Left ventricle myocardium inferior (tissue), 1 donor: ENCODE data around the gene COL8A1. TPM values are rescaled to one million over a fixed set of nuclear protein-coding genes. Genes with fewer than 3 reads are reported as not detected.
"Not testable (repeated sequence)": the region's sequence is repeated elsewhere in the genome, so short reads cannot be mapped to it uniquely, and the experiment has no call there.

ENCODE experiments used
- DNase-seq: peaks from one replicate; pipeline ENCODE4 v3.0.0-alpha.2; 2020
- H3K27ac ChIP-seq: fragments of 200-600 bp; replicated peaks from 2 replicates; pipeline ENCODE4 v1.8.0; 2021
- H3K27me3 ChIP-seq: fragments of 200-600 bp; 2 replicates; pipeline ENCODE4 v1.8.0; 2021; ENCODE audit warnings: low read depth
- H3K36me3 ChIP-seq: fragments of 200-600 bp; 2 replicates; pipeline ENCODE4 v1.8.0; 2021
- H3K4me1 ChIP-seq: fragments of 200-600 bp; 2 replicates; pipeline ENCODE4 v1.8.0; 2021
- H3K4me3 ChIP-seq: fragments of 200-600 bp; 2 replicates; pipeline ENCODE4 v1.8.0; 2021; ENCODE audit warnings: mild to moderate bottlenecking, moderate library complexity
- H3K9me3 ChIP-seq: fragments of 200-600 bp; replicated peaks from 2 replicates; pipeline ENCODE4 v1.8.0; 2021
- CTCF ChIP-seq: fragments of 200-600 bp; IDR thresholded peaks from 2 replicates; pipeline ENCODE4 v1.8.0; 2021; ENCODE audit warnings: antibody characterized with exemption, mild to moderate bottlenecking, borderline replicate concordance
- intact Hi-C: fragments of 100-400 bp; cut with micrococcal nuclease; formaldehyde crosslinking; loops from one replicate; pipeline ENCODE4 v1.11.0; 2022
- long read RNA-seq: library from polyadenylated mRNA; unstranded; transcript quantifications from one replicate; pipeline ENCODE4 v2.0.0, GENCODE V29; 2021
- total RNA-seq: library from RNA; stranded (reverse); fragmentation: NEBNext Ultra II Directional; extraction: Animal tissue kit (Norgen Biotek cat#: 25700); gene quantifications from one replicate; pipeline ENCODE4 v1.2.1, GENCODE V29; 2021
- donor health status: DM: no; HTN: yes; CAD: no; lungs with severe emphysema.

COL8A1 gene
- 16.4 TPM for total RNA-seq
- long read RNA-seq, full-length matches to known transcripts: 25 of 36 reads
- long read RNA-seq, partial matches to known transcripts: 0 of 36 reads
- long read RNA-seq, other reads (novel, unspliced or antisense): 11 of 36 reads

GRCh38 chr3:99638167-99638948, at the start of gene COL8A1:
TSS of gene COL8A1 (plus strand) at chr3:99638594. CDS start at chr3:99790683, 152,089 bp downstream.
- H3K27ac ChIP-seq: peak within 1 kb of the TSS; percentile 86
- peaks cover 25% of the 10 kb centered on the region for H3K4me1 ChIP-seq
- H3K9me3 ChIP-seq: no peaks in the 10 kb centered on the region
- intact Hi-C loops: no loop called here
- DNase-seq: peak; percentile 67
- H3K36me3 ChIP-seq: no peaks in the 10 kb centered on the region
- H3K27me3 ChIP-seq: peaks cover 56% of the 10 kb centered on the region
- H3K4me3 ChIP-seq: peak within 1 kb of the TSS; percentile 70
- TF ChIP-seq CTCF: no peak

- intact Hi-C loops, H3K4me3 ChIP-seq: not testable (repeated sequence)
Observed at GRCh38 chr3:99589168-99589567, 49.2 kb upstream of the COL8A1 start.

GRCh38 chr3:99599894-99600293, 38.5 kb upstream of the COL8A1 start:
- H3K4me3 ChIP-seq: no peak overlapping the region
- no peak for DNase-seq
- no peaks in the 10 kb centered on the region for H3K36me3 ChIP-seq
- H3K9me3 ChIP-seq: no peaks in the 10 kb centered on the region
- H3K27me3 ChIP-seq: no peaks in the 10 kb centered on the region
- H3K27ac ChIP-seq: no peak overlapping the region
- no peak for TF ChIP-seq CTCF
- intact Hi-C loops: no loop called here
- H3K4me1 ChIP-seq: no peaks in the 10 kb centered on the region

More at GRCh38 chr3:99589168-99589567, 49.2 kb upstream of the COL8A1 start:
- not testable (repeated sequence) for H3K4me1 ChIP-seq, H3K27ac ChIP-seq, H3K27me3 ChIP-seq, H3K9me3 ChIP-seq, DNase-seq, H3K36me3 ChIP-seq

DNA sequence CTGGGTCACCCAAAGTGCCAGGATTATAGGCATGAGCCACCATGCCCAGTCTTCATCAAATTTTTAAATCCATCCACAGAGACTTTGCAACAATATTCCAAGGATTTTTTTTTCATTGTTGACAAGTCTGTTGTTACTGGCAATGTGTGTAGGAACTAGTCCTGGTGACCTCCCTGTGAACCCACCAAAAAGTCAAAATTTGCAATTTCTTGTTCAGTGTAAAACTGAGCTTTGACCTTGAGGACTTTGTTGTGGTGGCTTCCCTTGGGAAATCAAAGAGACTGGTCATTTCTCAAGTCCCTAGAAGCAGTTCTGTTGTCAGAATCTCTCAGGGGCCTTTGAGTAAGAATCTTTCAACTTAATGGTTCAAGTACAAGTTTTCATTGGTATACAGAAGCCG, 36.9 kb upstream of the COL8A1 start:
- Histone ChIP-seq H3K4me1 (no peaks in the 10 kb centered on the region), H3K27ac (no peak overlapping the region), H3K27me3 (no peaks in the 10 kb centered on the region), H3K9me3 (no peaks in the 10 kb centered on the region), H3K4me3 (no peak overlapping the region), H3K36me3 (no peaks in the 10 kb centered on the region)
- intact Hi-C loops: no loop called here
- TF ChIP-seq CTCF: no peak
- DNase-seq: no peak

DNA sequence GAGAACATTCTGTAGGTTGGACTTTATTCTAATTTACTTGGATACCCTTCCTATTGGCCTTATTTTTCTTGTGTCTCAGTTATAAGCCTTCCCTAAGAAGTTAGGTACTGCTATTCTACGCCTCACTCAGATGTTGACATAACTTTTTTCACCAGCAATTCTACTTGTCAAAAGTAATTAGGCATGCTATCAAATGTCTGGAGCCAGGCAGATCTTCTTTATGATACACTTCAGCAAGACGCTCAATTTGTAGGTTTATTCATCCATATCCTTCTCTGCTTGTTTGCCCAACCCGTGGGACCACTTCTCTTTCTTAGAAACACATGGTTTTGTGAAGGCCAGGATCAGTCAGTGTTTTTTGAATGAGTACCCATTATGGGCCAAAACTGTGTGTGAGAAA, 36.2 kb upstream of the COL8A1 start:
- Histone ChIP-seq H3K4me3 (no peak overlapping the region), H3K9me3 (no peaks in the 10 kb centered on the region), H3K27ac (no peak overlapping the region), H3K4me1 (no peaks in the 10 kb centered on the region), H3K27me3 (no peaks in the 10 kb centered on the region), H3K36me3 (no peaks in the 10 kb centered on the region)
- TF ChIP-seq CTCF: no peak
- no peak for DNase-seq
- intact Hi-C loops: no loop called here

DNA sequence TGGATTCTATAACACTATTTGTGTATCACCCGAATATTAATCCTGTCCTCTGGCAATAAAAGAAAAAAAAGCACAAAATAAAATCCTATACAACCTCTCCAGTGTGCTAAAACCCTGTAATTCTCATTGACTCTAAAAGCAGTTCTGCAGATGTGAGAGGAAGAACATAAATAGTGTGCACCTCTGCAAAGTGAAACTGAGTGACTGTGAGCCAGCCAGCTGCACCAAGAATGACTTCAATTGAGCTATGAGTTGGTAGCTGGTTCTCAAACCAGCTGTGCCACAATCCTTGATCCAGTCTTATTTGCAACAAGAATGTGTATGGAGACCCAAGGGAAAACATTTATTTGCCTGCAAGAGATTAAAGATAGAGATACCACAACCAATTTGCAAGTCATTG, 31.2 kb upstream of the COL8A1 start:
- no peak overlapping the region for H3K27ac ChIP-seq
- no peak for TF ChIP-seq CTCF
- DNase-seq: no peak
- peaks cover 7% of the 10 kb centered on the region for H3K9me3 ChIP-seq
- no peaks in the 10 kb centered on the region for H3K36me3 ChIP-seq
- intact Hi-C loops: no loop called here
- no peak overlapping the region for H3K4me3 ChIP-seq
- no peaks in the 10 kb centered on the region for H3K4me1 ChIP-seq
- H3K27me3 ChIP-seq: no peaks in the 10 kb centered on the region
